Liver (tissue), 2 donors: ENCODE measurements around the gene DRG2.

Experiments used
- TF ChIP-seq, protein P1 (sequence below): fragments of 150-350 bp; IDR thresholded peaks from 2 replicates; pipeline ENCODE4 v1.5.1; 2017; ENCODE audit warnings: improper control_type of control experiment, low read depth, low read length; ENCODE audit not compliant: missing input control
- TF ChIP-seq, protein P2 (sequence below): IDR thresholded peaks from 2 replicates; pipeline ENCODE4 v1.6.1; 2016; ENCODE audit warnings: antibody characterized with exemption
- donor health status: healthy.

DNA sequence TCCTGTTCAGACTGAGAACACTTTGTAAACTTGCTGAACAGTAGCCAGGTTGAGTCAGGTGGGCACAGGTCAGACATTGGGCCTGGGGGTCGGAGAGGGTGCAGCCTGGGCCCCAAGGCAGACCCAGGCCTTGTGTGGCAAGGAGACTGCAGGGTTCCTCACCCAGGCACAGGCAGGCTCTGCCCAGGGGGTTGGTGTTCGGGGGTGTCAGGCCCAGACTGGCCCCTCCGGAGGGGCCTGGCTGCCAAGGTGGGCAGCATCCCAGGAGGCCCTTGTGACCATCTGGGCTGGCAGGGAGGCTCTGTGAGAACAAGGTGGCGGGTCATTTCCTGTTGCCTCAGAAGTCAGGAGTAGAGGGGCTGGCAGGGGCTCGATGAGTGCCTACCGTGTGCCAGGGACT, 20.2 kb downstream of the DRG2 start:
- TF ChIP-seq, protein P1, sequence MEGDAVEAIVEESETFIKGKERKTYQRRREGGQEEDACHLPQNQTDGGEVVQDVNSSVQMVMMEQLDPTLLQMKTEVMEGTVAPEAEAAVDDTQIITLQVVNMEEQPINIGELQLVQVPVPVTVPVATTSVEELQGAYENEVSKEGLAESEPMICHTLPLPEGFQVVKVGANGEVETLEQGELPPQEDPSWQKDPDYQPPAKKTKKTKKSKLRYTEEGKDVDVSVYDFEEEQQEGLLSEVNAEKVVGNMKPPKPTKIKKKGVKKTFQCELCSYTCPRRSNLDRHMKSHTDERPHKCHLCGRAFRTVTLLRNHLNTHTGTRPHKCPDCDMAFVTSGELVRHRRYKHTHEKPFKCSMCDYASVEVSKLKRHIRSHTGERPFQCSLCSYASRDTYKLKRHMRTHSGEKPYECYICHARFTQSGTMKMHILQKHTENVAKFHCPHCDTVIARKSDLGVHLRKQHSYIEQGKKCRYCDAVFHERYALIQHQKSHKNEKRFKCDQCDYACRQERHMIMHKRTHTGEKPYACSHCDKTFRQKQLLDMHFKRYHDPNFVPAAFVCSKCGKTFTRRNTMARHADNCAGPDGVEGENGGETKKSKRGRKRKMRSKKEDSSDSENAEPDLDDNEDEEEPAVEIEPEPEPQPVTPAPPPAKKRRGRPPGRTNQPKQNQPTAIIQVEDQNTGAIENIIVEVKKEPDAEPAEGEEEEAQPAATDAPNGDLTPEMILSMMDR = no peak
- TF ChIP-seq, protein P2, sequence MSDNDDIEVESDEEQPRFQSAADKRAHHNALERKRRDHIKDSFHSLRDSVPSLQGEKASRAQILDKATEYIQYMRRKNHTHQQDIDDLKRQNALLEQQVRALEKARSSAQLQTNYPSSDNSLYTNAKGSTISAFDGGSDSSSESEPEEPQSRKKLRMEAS = no peak
